ENCODE measurements around the gene SOX18. TPM values are rescaled to one million over a fixed set of nuclear protein-coding genes. Genes with fewer than 3 reads are reported as not detected.

SOX18 gene
- total RNA-seq, 1 donor from 2014 or later = 0.05 TPM

DNA sequence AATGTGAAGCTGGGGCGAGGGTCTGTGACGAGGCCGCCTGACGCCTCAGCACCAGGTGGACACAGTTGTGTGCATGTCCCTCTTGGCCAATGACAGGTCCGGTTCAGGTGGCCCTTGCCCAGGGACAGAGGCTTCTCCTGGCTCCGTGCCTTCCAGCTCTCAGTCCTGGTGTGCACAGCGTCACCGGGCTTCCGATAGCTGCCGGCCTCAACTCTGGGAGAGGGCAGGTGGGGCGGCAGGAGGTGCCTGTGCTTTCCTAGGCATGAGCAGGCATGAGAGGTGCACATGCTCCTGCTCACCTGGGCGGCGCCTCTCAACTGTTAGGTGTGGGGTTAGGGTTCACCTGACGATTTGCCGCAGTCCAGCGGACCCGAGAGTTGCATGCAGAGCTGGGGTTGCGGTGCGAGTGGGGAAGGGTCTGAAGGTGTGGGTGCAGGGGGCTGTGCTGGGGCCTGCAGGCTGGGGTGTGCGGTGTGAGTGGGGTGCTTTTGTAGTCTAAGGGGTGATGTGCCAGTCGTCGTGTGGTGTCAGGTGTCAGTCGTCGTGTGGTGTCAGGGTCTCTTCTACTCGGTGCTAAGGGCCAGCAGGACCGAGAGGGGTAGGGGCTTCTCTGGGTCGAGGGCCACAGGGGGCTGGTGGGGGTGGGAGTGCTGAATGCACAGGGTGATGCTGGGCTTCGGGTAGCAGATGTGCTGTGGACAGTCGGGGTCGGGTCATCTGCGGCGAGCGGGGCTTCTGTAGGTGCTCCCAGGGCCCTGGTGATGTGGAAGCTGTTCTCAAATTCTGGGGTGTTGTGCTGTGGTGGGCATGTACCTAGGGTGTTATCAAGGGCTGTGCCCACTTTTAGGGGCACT lies 3.8 kb upstream of the SOX18 start:
- no peak for DNase-seq (ENCODE audit: low read depth)

DNA sequence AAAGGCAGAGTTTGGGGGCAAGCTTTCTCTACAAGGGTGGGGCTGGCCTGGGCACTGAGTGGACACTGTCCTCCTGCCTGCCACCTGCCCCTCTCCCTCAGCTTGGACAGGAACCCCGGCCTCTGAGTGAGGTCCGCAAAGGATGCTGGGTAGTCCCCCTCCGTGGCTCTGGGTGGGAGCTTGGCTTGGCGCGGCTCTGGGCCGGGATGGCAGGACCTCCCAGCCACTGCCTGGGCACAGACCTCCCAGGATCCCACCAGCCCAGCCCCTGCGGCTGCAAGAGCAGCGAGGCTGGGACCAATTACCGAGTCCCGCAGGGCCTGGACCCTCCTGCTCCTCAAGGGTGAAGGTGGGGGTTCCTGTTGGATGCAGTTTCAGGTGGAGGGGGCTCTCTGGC lies 2.9 kb upstream of the SOX18 start:
- DNase-seq (ENCODE audit: low read depth) = no peak

GRCh38 chr20:64051561-64052325 lies 2.3 kb upstream of the SOX18 start:
- DNase-seq (ENCODE audit: low read depth) = no peak

- no peak for DNase-seq (ENCODE audit: low read depth)
Measured at GRCh38 chr20:64051033-64051452, 1.6 kb upstream of the SOX18 start.

DNA sequence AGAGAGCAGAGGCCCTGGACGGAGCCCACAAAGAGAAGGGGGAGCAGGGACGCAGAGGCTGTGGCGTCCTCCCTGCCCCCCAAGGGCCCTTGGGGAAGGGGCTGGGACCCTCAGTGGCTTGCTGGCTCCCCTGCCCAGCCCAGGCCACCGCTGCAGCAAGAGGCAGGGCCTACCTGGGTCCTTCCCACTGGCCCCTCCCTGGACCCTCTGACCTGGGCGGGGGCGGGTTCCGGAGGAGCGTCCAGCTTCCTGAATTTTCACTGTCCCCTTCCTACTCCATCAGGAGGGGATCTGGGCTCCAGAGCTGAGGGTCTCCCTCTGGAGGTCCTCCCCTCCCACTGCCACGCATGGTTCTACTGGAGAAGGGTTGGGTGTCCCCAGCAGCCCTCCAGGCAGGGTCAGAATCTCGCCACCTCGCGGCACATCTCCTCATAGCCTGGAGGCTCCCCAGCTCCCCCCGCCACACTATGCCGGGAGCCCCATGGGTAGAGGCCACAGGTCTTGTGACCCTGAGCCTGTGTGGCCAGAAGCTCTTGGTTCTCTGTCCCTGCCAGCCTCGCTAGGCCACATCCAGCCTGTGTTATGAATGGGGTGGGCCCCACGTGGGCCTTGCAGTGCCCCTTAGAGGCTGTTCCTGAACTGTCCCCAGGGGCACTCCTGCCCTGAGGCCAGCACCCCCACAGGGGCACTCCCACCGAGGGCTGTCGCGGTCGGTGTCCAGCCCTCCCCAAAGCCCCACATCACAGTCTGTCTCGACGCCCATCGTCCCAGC lies 1.0 kb upstream of the SOX18 start:
- DNase-seq (ENCODE audit: low read depth) = no peak

- no peak for DNase-seq (ENCODE audit: low read depth)
Measured at GRCh38 chr20:64049878-64050260, 430 bp upstream of the SOX18 start.

- no peak for DNase-seq (ENCODE audit: low read depth)
Measured at GRCh38 chr20:64048402-64049044, 916 bp downstream of the SOX18 start.

DNA sequence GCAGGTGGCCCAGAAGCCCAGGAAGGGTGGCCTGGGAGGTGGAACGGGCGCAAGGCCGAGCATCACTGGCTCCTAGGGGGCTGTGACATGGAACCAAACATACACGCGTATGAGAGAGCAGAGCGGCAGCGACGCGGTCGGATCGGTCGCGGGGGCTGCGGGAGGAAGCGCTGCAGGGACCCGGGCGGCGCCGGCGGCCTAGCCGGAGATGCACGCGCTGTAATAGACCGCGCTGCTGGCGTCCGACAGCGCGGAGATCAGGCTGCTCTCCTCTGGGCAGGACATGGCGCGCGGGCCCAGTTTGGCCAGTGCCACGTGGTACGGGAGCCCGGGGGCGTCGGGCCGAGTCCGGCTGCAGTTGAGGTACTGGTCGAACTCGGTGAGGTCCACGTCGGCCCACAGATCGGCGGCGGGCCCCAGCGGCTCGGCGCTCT lies 1.5 kb downstream of the SOX18 start:
- no peak for DNase-seq (ENCODE audit: low read depth)

GRCh38 chr20:64047046-64047389 lies 2.4 kb downstream of the SOX18 start:
- DNase-seq (ENCODE audit: low read depth) = no peak

DNA sequence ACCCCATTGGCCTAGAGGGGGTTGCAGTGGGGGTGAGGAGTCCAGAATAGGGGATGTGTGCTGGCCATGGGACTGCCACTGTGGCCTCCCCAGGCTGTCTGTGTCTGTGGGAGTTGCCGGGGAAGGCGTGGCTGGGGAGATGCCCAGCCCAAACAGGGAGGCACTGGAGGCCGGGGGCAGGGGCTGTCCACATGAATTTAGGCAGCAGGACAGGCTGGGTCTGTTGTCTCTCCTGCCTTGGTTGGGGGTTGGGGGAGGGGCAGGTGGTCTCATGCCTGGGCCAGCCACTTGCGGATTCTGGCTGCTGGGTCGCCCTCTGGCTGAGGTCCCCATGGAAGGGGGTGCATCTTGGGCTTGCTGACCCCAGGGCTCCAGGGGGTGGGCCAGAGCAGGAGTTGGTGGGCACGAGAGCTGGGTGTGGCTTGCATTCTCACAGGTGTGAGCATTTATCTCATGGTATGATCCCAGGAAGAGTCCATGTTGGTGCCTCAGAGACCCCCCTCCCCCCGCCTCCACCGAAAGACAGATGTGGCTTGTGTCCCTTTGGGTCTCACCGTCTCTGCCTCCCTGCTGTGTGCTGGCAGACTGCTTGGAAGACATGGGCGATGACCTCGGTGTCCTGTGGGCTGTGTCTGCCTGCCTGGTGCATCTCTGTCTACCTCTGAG lies 4.0 kb downstream of the SOX18 start:
- no peak for DNase-seq (ENCODE audit: low read depth)

GRCh38 chr20:64044484-64045247 lies 4.8 kb downstream of the SOX18 start:
- peak; percentile 49 for DNase-seq (ENCODE audit: low read depth)

GRCh38 chr20:64043768-64044167 lies 5.7 kb downstream of the SOX18 start:
- DNase-seq (ENCODE audit: low read depth) = no peak

GRCh38 chr20:64042054-64042781 lies 7.2 kb downstream of the SOX18 start:
- DNase-seq (ENCODE audit: low read depth) = no peak

- no peak for DNase-seq (ENCODE audit: low read depth)
Measured at GRCh38 chr20:64041781-64042053, 7.7 kb downstream of the SOX18 start.

DNA sequence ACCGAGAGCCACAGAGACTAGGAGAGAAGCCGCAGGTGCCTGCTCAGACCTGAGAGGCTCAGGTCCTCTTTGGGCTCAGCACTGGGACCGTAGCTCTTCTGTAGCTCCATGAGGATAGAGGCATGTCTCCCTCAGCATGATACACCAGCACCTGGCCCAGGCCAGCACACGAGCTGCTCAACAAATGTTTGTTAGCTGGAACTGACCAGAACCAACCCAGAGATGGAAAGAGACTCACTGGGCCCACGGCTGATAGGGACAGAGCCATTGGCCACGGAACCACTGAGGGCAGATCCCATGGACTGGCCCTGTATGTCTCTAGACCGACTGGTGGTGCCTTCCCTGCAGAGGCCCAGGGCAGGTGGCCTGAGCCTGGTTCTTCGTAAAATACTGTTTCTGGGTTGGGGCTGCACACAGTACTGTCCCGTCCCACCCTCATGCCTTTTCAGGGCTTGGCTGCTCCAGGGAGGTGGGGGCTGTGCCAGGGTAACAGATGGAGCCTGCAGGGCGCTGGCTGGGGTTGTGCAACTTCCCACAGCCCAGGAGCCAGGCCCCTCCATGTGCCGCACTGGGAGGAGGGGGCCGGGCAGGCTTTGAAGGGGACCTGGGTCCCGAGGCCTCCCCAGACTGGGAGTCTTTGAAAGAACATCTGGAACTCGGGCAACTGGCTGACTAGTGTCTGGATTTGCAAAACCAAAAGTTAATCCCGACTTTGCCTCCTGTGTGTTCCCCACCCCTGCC lies 8.2 kb downstream of the SOX18 start:
- no peak for DNase-seq (ENCODE audit: low read depth)

GRCh38 chr20:64040231-64041039 lies 9.0 kb downstream of the SOX18 start:
- no peak for DNase-seq (ENCODE audit: low read depth)

GRCh38 chr20:64039293-64040160 lies 9.9 kb downstream of the SOX18 start:
- DNase-seq (ENCODE audit: low read depth) = no peak

Measured in renal cortical epithelial cell (primary cell).